ENCODE data around the gene ANKRD34A. TPM values are rescaled to one million over a fixed set of nuclear protein-coding genes. Genes with fewer than 3 reads are reported as not detected.
A peak's percentile ranks its signal among the peaks of the same experiment; 100 is the strongest.

Gene ANKRD34A
- total RNA-seq, 2 experiments from 2014 or later, result 0.42 to 0.47 TPM

GRCh38 chr1:145978854-145979745, 14.7 kb upstream of the ANKRD34A start:
- no peaks in the 10 kb centered on the region for H3K27me3 ChIP-seq (ENCODE audit: control insufficient read depth in 1 of 2, insufficient read depth in 2 of 2, low read length in 2 of 2)
- H3K36me3 ChIP-seq (ENCODE audit: insufficient read depth, low read length), result peaks cover 11% of the 10 kb centered on the region
- intact Hi-C loops (cut with DNase I, micrococcal nuclease), result loop anchor here in 1 of 2 experiments (1.0 kb wide), 1 partner anchor 20 kb away; no protein-coding TSS in a partner anchor
- ChIA-PET CTCF (interaction anchor here (0.8 to 9.4 kb wide), 13 partner anchors 9 to 133 kb away, joined by 3 to 151 read pairs (median 7); partner anchors contain the start of genes ANKRD34A, LIX1L, NUDT17 and PIAS3), POLR2A (interaction anchor here (0.8 to 6.6 kb wide), 19 partner anchors 14 to 155 kb away, joined by 3 to 625 read pairs (median 7); partner anchors contain the start of genes ANKRD34A, LIX1L, PEX11B and PIAS3)
- DNase-seq (peak in 13 of 14 experiments; percentile 45 to 97 (median 66)), ATAC-seq (ENCODE audit: poor library complexity) (peak; percentile 69)
- Mint-ChIP-seq H3K4me1 (ENCODE audit: low read depth) (peaks cover 6% of the 10 kb centered on the region), H3K27me3 (no peaks in the 10 kb centered on the region), H3K36me3 (ENCODE audit: low read depth) (peaks cover 11% of the 10 kb centered on the region), H3K4me3 (no peak overlapping the region), H3K9me3 (no peaks in the 10 kb centered on the region), H3K27ac (no peak overlapping the region)
- peak overlapping the region; percentile 45 for H3K4me3 ChIP-seq (ENCODE audit: low read length)
- peak; percentile 28 for TF ChIP-seq CTCF (IDR thresholded peaks at IDR 0.05)
- H3K4me1 ChIP-seq (ENCODE audit: insufficient read depth, low read length), result peaks cover 69% of the 10 kb centered on the region
- peak overlapping the region; percentile 93 to 94 for H3K27ac ChIP-seq (ENCODE audit: low read depth in 1 of 2, low read length in 2 of 2)
- no peaks in the 10 kb centered on the region for H3K9me3 ChIP-seq (ENCODE audit: control insufficient read depth in 1 of 2, insufficient read depth in 1 of 2, low read length in 2 of 2)

- Mint-ChIP-seq H3K27ac (no peak overlapping the region), H3K4me1 (ENCODE audit: low read depth) (peaks cover 7% of the 10 kb centered on the region), H3K36me3 (ENCODE audit: low read depth) (peaks cover 11% of the 10 kb centered on the region), H3K27me3 (no peaks in the 10 kb centered on the region), H3K9me3 (no peaks in the 10 kb centered on the region), H3K4me3 (no peak overlapping the region)
- Histone ChIP-seq H3K27ac (ENCODE audit: low read depth in 1 of 2, low read length in 2 of 2) (peak overlapping the region; percentile 93 to 94), H3K4me3 (ENCODE audit: low read length) (peak overlapping the region; percentile 45), H3K36me3 (ENCODE audit: insufficient read depth, low read length) (peaks cover 11% of the 10 kb centered on the region), H3K4me1 (ENCODE audit: insufficient read depth, low read length) (peaks cover 63% of the 10 kb centered on the region), H3K27me3 (ENCODE audit: control insufficient read depth in 1 of 2, insufficient read depth in 2 of 2, low read length in 2 of 2) (no peaks in the 10 kb centered on the region), H3K9me3 (ENCODE audit: control insufficient read depth in 1 of 2, insufficient read depth in 1 of 2, low read length in 2 of 2) (no peaks in the 10 kb centered on the region)
- no peak for ATAC-seq (ENCODE audit: poor library complexity)
- CTCF ChIA-PET, result interaction anchor here (0.8 to 9.4 kb wide), 11 partner anchors 10 to 133 kb away, joined by 3 to 151 read pairs (median 10); partner anchors contain the start of genes ANKRD34A, LIX1L, NUDT17 and POLR3GL
- POLR2A ChIA-PET, result interaction anchor here (0.8 to 6.6 kb wide), 14 partner anchors 14 to 107 kb away, joined by 3 to 625 read pairs (median 14); partner anchors contain the start of genes ANKRD34A, LIX1L, PEX11B and POLR3GL
- no peak for TF ChIP-seq CTCF (IDR thresholded peaks at IDR 0.05)
- intact Hi-C loops (cut with DNase I, micrococcal nuclease), result no loop called here
- no peak for DNase-seq
Measured at GRCh38 chr1:145978471-145978853, 14.1 kb upstream of the ANKRD34A start.

All from CD4-positive, alpha-beta T cell (primary cell).